Stimulated activated CD8-positive, alpha-beta memory T cell treated with anti-CD3 and anti-CD28 coated beads, Interleukin-4, amount 100 ng/mL, for 48 hours (primary cell): ENCODE results near the gene PLCD1.

Experiments
- DNase-seq: peaks from one replicate; pipeline ENCODE4 v3.0.0-alpha.2; 2020

PLCD1 gene

DNA sequence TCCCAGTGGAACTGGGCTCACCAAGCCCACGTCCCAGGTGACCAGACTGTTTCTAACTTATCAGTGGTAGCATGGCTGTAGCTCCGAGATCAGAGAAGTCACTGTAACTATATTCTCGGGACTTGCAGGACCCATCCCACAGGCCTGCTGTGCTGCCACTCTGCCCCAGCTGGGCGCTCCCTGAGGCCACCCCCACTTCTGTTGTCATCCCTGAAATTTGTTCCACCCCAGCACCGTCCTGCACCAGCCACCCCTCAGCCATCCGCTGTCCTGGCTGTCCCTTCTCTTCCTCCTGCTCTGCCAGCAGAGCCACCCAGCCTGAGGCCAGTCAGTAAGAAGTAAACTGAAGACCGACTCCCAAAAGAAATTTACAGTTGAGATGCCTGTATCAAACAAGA, 71.9 kb downstream of the PLCD1 start:
- no peak for DNase-seq
